ENCODE measurements around the gene PCDHGA8.

PCDHGA8 gene

GRCh38 chr5:141434006-141434405, 41.6 kb downstream of the PCDHGA8 start:
- no peak for DNase-seq

DNA sequence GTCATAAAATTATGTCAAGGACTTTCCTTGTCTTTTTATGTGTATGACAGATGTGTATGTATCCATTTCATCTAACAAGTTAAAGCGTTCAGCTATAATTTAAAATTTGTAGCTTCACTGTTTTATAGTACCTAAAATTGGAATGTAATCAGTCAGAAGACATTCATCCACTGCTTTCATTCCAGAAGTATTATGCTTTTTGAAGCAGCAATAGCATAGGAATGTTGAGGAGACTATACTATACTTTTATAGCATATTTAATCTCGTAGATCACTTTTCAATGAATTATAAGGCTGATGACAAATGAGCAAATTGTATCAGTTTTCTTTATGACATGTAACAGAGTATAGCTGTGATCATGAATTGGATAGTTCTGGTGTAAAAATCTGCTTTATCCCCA, 44.8 kb downstream of the PCDHGA8 start:
- DNase-seq, result no peak

GRCh38 chr5:141439411-141440141, 47.1 kb downstream of the PCDHGA8 start:
- DNase-seq, result no peak

- DNase-seq, result no peak
Observed at GRCh38 chr5:141440341-141440740, 47.9 kb downstream of the PCDHGA8 start.

DNA sequence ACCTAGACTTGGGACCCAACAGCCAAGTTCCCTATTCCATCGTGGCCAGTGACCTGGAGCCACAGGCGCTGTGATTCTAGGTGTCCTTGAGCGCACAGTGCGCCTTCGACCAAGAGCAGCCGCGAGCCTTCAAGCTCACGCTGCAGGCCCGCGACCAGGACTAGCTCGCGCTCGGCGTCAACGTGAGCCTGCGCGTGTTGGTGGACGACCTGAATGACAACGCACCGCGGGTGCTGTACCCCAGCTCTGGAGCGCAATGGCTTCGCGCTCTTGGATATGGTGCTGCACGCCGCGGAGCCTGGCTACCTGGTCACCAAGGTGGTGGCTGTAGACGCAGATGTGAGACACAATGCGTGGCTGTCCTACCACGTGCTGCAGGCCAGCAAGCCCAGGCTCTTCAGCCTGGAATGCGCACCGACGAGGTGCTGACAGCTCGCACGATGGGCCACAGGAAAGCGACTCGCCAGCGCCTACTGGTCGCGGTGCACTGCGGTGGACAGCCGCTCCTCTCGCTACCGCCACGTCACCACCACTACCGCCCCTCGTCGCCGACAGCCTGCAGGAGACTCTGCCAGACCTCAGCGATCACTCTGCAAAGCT, 49.2 kb downstream of the PCDHGA8 start:
- no peak for DNase-seq

All from CD4-positive, alpha-beta T cell treated with Interferon gamma for 1 hour (primary cell).